Prostate gland (tissue), 2 donors: ENCODE results near the gene ZNF493.

ENCODE experiments used
- CTCF ChIP-seq, 4 experiments: fragments of 200-600 bp in 2 of 4; fragments of 450-650 bp in 2 of 4; sonication (generic) in 2 of 4; IDR thresholded peaks; 1 replicate in 3 of 4; 2 replicates in 1 of 4; pipeline ENCODE4 v1.5.1; 2016 to 2019; ENCODE audit warnings: antibody characterized with exemption in 4 of 4, mild to moderate bottlenecking in 2 of 4, moderate library complexity in 2 of 4
- POLR2A ChIP-seq: fragments of 450-650 bp; IDR thresholded peaks from one replicate; pipeline ENCODE4 v1.6.1; 2016; ENCODE audit warnings: antibody characterized with exemption, mild to moderate bottlenecking

GRCh38 chr19:21358768-21359451 lies 38.0 kb upstream of the ZNF493 start, which contains the start of gene ZNF738:
- TF ChIP-seq POLR2A (peak; percentile 65), CTCF (IDR thresholded peaks at IDR 0.05) (no peak)
